Lower lobe of right lung (tissue), 2 donors: ENCODE data around the gene DGKK. TPM values are rescaled to one million over a fixed set of nuclear protein-coding genes. Genes with fewer than 3 reads are reported as not detected.

Source experiments
- ATAC-seq, 2 donors: fragments of 200-7000 bp; cut with Tn5 transposase; one replicate each; pipeline ENCODE4 v1.9.1; 2020 to 2022; ENCODE audit warnings: mild to moderate bottlenecking in 2 of 2, moderate library complexity in 2 of 2
- DNase-seq: peaks from one replicate; pipeline ENCODE4 v3.0.0-alpha.2; 2020
- H3K27ac ChIP-seq: fragments of 200-600 bp; one replicate; pipeline ENCODE4 v1.8.0; 2022
- H3K27me3 ChIP-seq: fragments of 200-600 bp; one replicate; pipeline ENCODE4 v1.8.0; 2022; ENCODE audit warnings: low read depth
- H3K36me3 ChIP-seq: fragments of 200-600 bp; one replicate; pipeline ENCODE4 v1.8.0; 2022; ENCODE audit warnings: mild to moderate bottlenecking
- H3K4me1 ChIP-seq: fragments of 200-600 bp; one replicate; pipeline ENCODE4 v1.8.0; 2022
- H3K4me3 ChIP-seq: fragments of 200-600 bp; one replicate; pipeline ENCODE4 v1.8.0; 2022; ENCODE audit warnings: mild to moderate bottlenecking
- H3K9me3 ChIP-seq: fragments of 200-600 bp; one replicate; pipeline ENCODE4 v1.8.0; 2022
- intact Hi-C: fragments of 100-400 bp; cut with DNase I; formaldehyde crosslinking; loops from one replicate; pipeline ENCODE4 v1.11.0; 2022
- total RNA-seq: library from RNA; stranded (reverse); fragmentation: NEBNext Ultra II Directional; extraction: Animal tissue kit (Norgen Biotek cat#: 25700); gene quantifications from one replicate; pipeline ENCODE4 v1.2.1, GENCODE V29; 2021
- TF ChIP-seq, protein P1 (sequence below): fragments of 200-600 bp; IDR thresholded peaks from one replicate; pipeline ENCODE4 v1.8.0; 2022; ENCODE audit warnings: antibody characterized with exemption, mild to moderate bottlenecking
- donor health status: DM: no; HTN: yes; CAD: no; lungs with severe emphysema.

DGKK gene
- total RNA-seq, 1 donor from 2014 or later, result 0.21 TPM

DNA sequence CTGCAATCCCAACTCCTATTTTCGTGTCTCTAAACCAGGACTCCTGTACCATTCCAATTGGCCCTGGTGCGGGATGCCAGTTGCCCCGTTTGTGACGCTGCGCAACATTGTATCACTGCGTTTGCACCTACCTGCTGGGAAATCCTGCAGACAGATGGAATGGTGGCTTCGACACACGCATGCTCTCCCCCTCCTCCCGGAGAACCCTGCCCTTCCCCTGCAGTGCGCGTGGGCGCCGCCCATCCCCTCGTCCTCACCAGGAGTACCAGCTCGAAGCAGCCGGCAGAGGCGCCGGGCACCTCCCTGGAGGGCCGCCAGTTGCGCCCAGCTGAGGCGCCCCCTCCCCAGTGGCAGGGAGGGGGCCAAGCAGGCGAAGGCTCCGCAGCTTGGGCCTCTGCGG lies 1.4 kb downstream of the DGKK start:
- Histone ChIP-seq H3K36me3 (no peaks in the 10 kb centered on the region), H3K27ac (no peak overlapping the region), H3K9me3 (no peaks in the 10 kb centered on the region), H3K4me1 (no peaks in the 10 kb centered on the region), H3K4me3 (no peak overlapping the region), H3K27me3 (peaks cover 45% of the 10 kb centered on the region)
- DNase-seq (no peak), ATAC-seq (no peak)
- TF ChIP-seq, protein P1, sequence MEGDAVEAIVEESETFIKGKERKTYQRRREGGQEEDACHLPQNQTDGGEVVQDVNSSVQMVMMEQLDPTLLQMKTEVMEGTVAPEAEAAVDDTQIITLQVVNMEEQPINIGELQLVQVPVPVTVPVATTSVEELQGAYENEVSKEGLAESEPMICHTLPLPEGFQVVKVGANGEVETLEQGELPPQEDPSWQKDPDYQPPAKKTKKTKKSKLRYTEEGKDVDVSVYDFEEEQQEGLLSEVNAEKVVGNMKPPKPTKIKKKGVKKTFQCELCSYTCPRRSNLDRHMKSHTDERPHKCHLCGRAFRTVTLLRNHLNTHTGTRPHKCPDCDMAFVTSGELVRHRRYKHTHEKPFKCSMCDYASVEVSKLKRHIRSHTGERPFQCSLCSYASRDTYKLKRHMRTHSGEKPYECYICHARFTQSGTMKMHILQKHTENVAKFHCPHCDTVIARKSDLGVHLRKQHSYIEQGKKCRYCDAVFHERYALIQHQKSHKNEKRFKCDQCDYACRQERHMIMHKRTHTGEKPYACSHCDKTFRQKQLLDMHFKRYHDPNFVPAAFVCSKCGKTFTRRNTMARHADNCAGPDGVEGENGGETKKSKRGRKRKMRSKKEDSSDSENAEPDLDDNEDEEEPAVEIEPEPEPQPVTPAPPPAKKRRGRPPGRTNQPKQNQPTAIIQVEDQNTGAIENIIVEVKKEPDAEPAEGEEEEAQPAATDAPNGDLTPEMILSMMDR, result no peak
- intact Hi-C loops, result no loop called here

DNA sequence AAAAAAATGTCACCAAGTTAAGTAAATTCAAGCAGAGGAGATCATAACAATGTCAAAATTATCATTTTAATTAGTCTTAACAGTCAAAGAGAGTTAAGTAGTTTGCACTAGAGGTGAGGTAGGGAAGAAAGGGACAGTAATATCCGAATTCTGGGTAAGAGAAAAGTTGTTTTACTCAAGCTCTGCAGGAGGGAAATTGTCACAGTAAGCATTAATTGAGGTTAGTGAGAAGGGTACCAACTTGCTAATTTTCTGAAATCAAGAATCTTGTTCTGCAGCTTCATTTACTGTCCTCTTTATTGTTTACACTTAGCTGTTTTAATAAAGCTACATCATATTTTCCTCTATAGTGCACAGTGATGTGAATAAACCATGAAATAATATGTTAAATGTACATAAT lies 11.0 kb downstream of the DGKK start:
- no peak for ATAC-seq
- intact Hi-C loops, result no loop called here
- Histone ChIP-seq H3K4me1 (no peaks in the 10 kb centered on the region), H3K4me3 (no peak overlapping the region), H3K36me3 (no peaks in the 10 kb centered on the region), H3K27me3 (no peaks in the 10 kb centered on the region), H3K27ac (no peak overlapping the region), H3K9me3 (no peaks in the 10 kb centered on the region)
- TF ChIP-seq, protein P1, result no peak
- DNase-seq, result no peak

DNA sequence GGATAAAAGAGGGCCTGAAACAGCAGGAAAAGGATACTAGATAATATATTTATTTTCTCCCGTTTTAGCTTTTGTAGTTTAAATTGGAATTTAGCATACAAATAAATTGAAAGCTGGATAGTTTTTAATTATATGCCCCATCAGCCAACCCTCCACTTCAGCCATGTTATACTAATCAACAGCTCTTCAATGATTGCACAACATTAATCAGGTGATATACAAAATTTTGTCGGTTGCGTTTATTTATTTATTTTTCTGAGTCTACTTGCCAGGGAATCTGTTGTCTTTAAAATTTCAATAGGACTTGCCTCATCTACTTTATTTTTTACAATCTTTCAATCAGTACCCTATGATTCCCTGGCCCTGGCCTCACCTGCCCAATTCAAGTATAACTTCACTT lies 12.1 kb downstream of the DGKK start:
- TF ChIP-seq, protein P1, result no peak
- no peaks in the 10 kb centered on the region for H3K4me1 ChIP-seq
- intact Hi-C loops, result no loop called here
- H3K27ac ChIP-seq, result no peak overlapping the region
- DNase-seq (no peak), ATAC-seq (no peak)
- H3K36me3 ChIP-seq, result no peaks in the 10 kb centered on the region
- H3K9me3 ChIP-seq, result no peaks in the 10 kb centered on the region
- H3K4me3 ChIP-seq, result no peak overlapping the region
- no peaks in the 10 kb centered on the region for H3K27me3 ChIP-seq

DNA sequence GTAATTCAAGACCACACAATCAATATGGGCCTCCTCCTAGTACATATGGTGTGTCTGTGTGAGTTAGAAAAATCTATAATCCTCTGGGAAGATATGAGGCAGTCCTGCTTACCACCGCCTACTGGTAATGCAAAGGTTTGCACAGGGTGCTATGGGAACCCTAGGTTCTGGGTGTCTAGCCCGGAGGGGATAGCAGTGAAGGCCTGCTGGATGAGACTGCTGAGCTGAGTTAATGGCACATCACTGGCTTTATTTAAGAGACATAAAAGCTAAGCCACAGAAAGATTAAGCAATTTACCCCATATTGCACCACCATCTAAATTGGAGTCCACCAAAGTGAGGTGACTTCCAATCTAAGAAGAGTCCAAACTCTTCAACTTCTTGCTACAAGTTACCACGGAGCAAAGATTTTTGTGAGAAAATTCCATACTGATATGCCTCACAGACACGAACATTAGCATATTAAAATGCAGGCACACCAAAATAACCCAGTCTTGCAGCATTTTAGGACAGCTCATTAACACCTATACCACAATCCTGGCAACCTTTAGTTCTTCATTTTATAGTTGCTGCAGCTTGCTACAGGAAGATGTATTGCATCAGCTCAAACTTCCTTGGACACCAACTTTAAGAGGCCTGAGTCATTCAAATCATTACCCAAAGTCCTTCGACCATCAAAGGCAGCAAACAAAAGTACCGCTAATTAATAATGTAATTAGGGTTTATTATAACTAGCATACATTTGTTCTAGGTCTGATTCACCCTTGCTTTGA lies 13.7 kb downstream of the DGKK start:
- ATAC-seq, result no peak
- no peak overlapping the region for H3K27ac ChIP-seq
- no peak for DNase-seq

DNA sequence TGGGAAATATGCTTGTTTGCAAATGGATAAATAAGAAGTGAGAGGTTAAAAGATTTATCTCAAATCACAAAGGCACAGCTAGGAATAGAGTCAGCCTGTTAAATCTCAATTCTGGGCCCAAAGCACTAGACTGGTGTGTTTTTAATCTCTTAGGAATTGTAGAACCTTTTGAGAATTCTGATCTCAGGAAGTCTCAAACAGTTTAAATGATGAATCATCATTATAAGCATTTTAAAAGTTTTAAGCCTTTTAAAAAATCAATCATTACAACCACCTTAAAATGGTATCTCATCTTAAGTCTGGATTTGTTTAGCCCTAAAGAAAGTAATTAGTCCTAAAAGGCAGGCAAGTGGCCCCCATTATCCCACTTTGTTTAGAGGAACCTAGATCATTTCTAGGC lies 17.8 kb downstream of the DGKK start:
- intact Hi-C loops, result no loop called here
- H3K27ac ChIP-seq, result no peak overlapping the region
- H3K4me1 ChIP-seq, result no peaks in the 10 kb centered on the region
- no peak overlapping the region for H3K4me3 ChIP-seq
- TF ChIP-seq, protein P1, result no peak
- H3K36me3 ChIP-seq, result no peaks in the 10 kb centered on the region
- ATAC-seq (no peak), DNase-seq (no peak)
- no peaks in the 10 kb centered on the region for H3K27me3 ChIP-seq
- H3K9me3 ChIP-seq, result no peaks in the 10 kb centered on the region

More for the DNA sequence above, 13.7 kb downstream of the DGKK start:
- TF ChIP-seq, protein P1, result no peak
- Histone ChIP-seq H3K27me3 (no peaks in the 10 kb centered on the region), H3K36me3 (no peaks in the 10 kb centered on the region), H3K4me1 (no peaks in the 10 kb centered on the region), H3K9me3 (no peaks in the 10 kb centered on the region), H3K4me3 (no peak overlapping the region)
- intact Hi-C loops, result no loop called here
